Skin of body (tissue), 2 donors: ENCODE measurements around the gene FXYD6. TPM values are rescaled to one million over a fixed set of nuclear protein-coding genes. Genes with fewer than 3 reads are reported as not detected.
"Not testable (repeated sequence)": the region's sequence is repeated elsewhere in the genome, so short reads cannot be mapped to it uniquely, and the experiment has no call there.

Experiments
- DNase-seq: peaks from one replicate; lab custom pipeline; 2025; lab: John Stamatoyannopoulos, UW
- total RNA-seq: library from RNA; depleted of rRNA; stranded (reverse); fragments of >200 nt; gene quantifications from one replicate; pipeline ENCODE4 v1.2.3, GENCODE V29; 2014

The FXYD6 gene
- total RNA-seq, 1 donor from 2014 or later = 30.3 TPM

- DNase-seq = peak; percentile 75
Measured at GRCh38 chr11:117819096-117820040, 57.1 kb downstream of the FXYD6 start.

DNA sequence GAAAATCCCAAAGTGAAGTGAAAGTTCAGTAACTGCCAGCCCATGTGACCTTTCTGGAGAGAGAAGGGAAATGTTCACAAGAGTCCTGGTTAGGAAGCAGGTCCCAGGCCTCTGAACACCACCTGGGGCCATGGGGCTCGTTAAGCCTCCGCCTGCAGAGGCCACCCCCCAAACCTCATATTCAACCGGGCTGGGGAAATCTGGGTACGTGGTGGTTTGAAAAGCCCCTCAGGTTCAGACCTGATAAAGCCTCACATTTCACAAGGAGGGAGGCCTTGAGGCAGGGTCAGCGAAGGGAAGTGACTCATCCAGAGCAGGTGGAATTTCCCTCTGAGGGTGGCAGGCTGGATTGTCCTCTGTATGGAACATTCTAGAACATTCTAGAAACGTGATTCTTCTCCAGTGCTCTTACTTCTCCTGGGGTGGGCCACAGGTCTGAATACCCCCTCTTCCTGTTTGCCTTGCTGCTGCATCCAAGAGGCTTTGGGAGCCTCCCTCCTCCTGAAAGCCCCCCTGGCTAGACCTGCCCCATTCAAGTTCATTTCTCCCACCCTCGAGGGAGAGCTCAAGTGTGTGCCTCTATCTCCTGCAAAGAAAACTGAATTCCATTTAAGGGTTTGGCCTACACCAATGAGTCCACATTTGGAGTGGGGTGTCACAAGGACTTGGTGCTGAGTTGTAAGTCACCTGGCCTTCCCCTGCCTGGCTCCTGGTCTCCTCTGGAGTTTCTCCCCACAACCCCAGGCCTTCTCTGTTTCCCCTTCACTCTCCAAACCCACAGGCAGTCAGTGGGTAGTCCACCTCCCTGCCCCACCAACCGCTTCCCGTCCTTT lies 58.2 kb downstream of the FXYD6 start:
- DNase-seq = no peak

DNA sequence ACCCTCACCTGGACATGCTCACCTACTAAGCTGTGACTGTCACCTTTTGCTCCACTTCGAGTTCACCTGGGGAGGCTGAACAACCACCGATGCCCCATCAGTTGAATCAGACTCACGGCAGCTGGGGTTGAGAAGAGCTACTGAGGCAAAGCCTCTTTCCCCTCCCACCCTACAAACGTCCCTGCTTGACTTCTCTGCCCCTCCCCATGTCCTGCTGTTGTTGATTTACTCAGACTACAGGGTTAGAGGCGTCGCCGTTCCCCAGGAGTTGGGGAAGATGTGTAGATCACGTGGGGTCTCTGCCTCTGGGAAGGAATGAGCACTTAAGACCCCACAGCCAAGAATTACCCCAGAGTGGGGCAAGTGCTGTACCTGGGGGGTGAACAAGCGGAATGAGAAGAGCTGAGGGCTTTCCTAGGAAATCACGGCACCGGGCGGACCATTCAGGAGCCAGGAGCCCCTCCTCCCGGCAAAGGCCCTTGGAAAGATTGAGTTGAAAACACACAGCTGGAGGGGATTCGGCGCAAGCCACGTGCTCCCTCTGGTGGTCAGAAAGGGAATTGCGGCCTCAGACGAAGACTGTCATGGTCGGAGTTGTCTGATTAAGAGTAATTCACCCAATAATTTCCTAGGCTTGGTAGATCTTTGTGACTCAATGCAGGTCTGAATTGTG lies 59.0 kb downstream of the FXYD6 start:
- peak; percentile 90 for DNase-seq

DNA sequence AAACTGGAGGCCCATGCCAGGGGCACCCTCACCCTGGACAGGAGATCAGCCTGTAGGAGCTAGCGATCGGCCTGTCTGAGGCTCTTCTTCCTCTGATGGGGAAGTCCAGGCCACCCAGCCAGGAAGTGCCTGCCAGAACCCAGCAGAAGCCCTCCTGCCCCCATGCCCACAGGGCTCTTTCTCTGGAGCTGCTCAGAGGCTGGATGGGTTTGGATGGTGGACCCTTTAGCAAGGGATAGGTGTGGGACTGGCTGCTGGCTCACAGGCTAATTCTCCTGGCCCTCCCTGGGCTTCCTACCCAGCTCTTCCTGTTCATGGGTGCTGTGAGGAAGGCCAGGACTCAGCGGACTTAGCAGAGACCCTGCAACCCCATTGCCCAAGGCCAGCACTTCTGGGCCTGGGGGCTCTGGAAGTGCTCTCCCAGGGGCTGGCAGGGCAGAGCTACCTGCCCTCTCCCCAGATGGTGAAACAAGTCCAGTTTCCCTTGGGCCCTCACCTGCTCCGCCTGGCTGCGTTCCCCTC lies 59.6 kb downstream of the FXYD6 start:
- DNase-seq = no peak

DNA sequence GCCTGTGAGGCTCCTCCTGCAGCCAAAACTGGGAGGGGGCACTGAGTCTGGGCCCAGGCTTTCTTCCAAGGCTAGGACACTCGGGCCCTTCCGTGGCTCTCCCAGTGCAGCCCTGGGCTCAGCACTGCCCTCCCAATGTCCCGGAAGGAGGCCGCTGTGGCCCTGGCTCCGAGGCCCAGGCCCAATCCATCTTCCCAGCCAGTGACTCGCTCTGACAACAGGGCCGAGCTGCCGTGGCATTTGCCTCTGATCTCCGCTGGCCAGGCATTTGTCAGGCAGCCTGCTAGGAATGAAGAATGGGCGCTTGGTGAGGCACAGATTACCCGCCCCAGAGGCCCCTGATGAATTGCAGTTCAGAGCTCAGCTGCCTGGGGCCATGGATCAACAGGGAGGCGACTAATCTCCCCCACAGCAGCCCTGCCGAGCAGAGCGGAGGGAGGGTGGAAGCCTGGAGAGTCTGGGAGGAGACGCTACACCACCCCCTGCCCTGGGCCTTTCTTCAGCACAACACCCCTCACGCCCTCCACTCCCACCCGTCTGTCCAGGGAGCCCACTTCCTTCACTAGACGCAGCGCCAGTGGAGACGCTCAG lies 60.2 kb downstream of the FXYD6 start:
- peak; percentile 22 for DNase-seq

GRCh38 chr11:117815262-117815803 lies 61.1 kb downstream of the FXYD6 start:
- DNase-seq = no peak

DNA sequence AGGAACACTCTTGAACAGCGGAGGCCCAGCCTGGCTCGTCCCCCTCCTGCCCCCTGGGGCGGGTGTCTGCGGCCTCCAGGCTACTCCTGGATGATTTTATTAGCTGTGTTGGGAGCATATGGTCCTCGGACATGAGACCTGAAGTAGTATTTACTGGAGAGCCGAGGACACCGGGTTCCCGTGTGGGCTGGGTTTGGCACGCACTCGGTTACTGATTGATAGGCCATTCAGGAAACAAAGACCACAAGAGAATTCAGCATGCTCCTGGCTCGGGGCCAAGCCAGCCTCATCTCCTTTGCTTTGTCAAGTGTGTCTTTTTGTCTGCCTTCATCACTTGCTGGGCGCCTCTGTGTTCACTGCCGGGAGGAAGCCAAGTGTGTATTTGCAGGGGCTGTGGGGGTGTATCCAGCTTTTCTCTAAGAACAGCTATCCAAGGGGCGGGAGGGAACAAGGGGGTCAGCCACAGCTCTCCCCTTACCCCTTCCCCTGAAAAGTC lies 61.6 kb downstream of the FXYD6 start:
- DNase-seq = no peak

DNA sequence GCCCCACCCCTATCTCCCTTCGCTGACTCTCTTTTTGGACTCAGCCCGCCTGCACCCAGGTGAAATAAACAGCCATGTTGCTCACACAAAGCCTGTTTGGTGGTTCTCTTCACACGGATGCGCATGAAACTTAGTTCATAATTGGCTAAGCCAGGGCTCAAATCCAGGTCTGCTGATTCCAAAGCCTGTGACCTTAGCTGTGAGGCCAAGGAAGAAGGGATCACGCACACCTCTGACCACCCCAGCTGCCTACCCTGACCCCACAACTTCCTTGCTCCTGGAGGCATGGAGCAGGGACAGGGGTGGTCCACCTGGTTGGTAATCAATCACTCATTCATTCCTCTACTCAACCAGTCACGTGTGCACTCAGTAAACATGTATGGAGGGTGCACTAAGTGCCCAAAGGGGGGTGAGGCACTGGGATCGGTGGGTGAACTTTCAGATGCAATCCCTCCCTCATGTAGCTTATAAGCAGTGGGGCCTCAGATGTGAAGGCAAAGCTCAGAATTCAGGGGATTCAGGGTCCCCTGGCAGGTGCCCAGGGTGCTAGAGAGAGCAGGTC lies 62.2 kb downstream of the FXYD6 start:
- no peak for DNase-seq

DNA sequence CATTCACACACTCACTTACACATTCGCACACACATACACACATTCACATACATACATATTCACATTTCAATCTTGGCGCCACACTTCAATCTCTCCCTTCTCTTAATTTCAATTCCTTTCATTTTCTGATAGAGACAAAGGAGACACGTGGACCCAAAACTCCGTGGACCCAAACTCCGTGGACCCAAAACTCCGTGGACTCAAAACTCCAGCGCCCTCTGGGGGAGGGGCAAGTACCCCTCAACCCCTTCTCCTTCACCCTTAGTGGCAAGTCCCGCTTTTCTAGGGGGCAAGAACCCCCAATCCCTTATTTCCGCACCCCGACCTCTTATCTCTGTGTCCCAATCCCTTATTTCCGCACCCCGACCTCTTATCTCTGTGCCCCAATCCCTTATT lies 66.4 kb downstream of the FXYD6 start:
- not testable (repeated sequence) for DNase-seq

- peak; percentile 62 for DNase-seq
Measured at GRCh38 chr11:117809236-117810055, 67.0 kb downstream of the FXYD6 start.

DNA sequence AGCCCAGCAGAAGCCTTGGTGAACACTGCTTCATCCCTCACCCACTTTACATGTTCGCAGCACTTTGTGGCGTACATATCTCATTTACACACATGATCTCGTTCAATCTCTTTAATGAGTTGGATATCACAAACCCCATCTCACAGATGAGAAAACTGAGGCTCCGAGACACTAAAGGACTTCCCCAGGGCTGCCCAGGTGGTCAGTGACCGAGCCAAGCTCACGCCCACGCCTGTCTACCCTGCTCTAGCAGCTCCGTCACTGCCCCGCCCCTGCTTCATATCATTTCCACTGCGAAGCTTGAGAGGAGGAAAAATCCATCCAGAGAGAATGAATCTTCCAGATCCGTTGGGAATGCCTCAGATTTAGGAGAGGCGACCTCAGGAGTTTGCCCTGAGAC lies 67.7 kb downstream of the FXYD6 start:
- DNase-seq = no peak

DNA sequence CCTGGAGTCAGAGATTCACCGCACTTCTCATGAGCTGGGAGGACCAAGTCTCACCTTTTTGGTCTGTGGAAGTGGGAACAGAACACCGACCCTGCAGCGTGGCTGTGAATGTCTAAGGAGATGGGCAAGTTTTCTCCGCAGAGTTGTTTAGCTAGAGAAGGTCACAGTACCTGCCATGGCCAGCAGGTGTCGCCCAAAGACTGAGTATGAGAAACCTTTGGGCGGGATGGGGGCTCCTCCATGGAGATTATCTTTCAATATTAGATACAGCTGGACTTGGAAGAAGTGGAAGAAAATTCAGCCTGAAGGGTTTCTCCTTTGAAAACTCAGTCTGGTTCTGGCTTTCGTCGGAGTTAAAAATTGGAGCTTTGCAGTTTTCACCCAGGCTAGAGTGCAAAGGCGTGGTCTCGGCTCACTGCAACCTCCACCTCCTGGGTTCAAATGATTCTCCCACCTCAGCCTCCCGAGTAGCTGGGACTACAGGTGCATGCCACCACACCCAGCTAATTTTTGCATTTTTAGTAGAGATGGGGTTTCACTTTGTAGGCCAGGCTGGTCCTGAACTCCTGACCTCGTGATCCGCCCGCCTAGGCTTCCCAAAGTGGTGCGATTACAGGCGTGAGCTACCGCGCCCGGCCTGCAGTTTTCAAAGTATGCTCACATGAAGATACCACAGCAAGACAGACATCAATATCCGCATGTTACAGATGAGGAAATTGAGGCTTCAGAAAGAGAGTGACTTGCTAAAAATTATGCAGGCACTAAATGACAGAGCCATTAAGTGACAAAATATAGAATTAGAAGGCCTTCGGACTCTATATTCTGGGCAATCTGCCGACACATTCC lies 68.8 kb downstream of the FXYD6 start:
- DNase-seq = peak; percentile 83

DNA sequence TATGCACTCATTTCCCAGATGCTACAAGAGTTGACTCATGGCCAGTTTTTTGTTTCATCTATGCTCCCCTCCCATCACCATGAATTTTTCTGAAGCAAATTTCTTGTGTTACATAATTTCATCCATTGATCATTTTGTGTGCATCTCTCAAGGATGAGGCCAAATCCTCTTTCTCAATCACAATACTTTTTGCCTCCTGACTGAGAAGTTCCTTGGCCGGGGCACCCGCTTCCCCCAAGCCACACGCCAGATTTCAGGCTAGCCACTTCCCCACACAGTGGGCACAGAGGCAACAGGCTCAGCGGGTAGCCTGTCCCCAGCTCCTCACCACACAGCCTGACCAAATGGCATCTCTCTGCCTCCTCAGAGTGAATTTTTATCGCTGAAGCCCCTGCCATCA lies 69.6 kb downstream of the FXYD6 start:
- no peak for DNase-seq

DNA sequence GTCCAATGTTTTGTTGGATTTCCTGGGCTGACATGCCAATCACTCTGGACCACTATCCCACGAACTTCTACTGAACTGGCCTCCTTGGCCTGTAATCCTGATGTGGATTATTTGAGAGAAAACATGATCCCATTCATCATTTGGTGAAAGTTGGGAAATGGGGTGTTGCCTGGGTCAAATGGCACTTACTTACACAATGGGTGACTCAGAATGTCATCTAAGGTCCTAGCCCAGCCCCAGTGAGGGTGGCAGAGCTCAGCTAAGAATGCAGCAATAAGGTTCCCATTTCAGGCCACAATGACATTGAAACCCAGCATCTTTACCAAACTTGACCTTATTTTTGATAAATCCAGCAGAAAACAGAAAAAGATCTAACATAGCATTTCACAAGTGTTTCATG lies 71.4 kb downstream of the FXYD6 start:
- no peak for DNase-seq

GRCh38 chr11:117803896-117804295 lies 72.6 kb downstream of the FXYD6 start:
- DNase-seq = no peak

GRCh38 chr11:117799634-117800033 lies 76.8 kb downstream of the FXYD6 start:
- DNase-seq = no peak

GRCh38 chr11:117796872-117797529 lies 79.5 kb downstream of the FXYD6 start, which contains the start of gene DSCAML1:
Gene DSCAML1, minus strand, starts transcription at chr11:117797216. Its CDS starts 137 bp downstream, at chr11:117797079.
- DNase-seq = no peak

DNA sequence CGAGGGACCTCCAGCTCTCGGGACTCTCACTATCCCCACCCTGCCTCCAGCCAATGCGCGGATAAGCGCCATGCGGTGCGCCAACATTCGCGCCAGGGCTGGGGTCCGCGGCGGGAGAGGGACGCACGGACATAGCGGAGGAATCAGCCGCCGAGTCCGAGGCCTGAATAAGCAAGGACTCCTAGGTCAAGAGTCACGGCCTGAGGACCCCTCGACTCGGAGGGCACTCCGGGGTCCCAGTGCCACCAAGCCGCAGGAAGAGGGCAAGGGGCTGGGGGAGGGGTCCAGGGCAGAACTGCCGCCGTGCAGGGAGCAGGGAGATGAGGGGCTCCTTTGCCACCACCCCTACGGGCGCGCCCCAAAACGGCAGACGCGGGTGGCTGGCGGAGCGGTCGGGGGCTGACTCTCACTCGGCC lies 80.0 kb downstream of the FXYD6 start:
- DNase-seq = no peak
